DMS 273 (cell line): ENCODE data around the gene CORO7.

Source experiments
- DNase-seq: peaks from one replicate; lab custom pipeline; 2025; ENCODE audit not compliant: unreplicated experiment; lab: John Stamatoyannopoulos, UW

The CORO7 gene

GRCh38 chr16:4373356-4373908 is 43.0 kb downstream of the CORO7 start:
- DNase-seq, result peak; percentile 70

- no peak for DNase-seq
These were observed 43.6 kb downstream of the CORO7 start for GRCh38 chr16:4372578-4373355.

- no peak for DNase-seq
These were observed 44.3 kb downstream of the CORO7 start for GRCh38 chr16:4372001-4372577.

GRCh38 chr16:4371357-4372000 is 44.9 kb downstream of the CORO7 start, which contains the start of gene VASN:
VASN (plus strand) TSS chr16:4371848; CDS start chr16:4380878, 9,030 bp downstream.
- DNase-seq, result peak; percentile 52

GRCh38 chr16:4370570-4371356 is 45.6 kb downstream of the CORO7 start:
- no peak for DNase-seq

GRCh38 chr16:4370151-4370550 is 46.2 kb downstream of the CORO7 start:
- no peak for DNase-seq

GRCh38 chr16:4369007-4369733 is 47.2 kb downstream of the CORO7 start:
- DNase-seq, result no peak

- DNase-seq, result no peak
These were observed 49.0 kb downstream of the CORO7 start for GRCh38 chr16:4367393-4367856.

- DNase-seq, result no peak
These were observed 50.4 kb downstream of the CORO7 start for GRCh38 chr16:4366016-4366415.

GRCh38 chr16:4365615-4366014 is 50.8 kb downstream of the CORO7 start:
- DNase-seq, result no peak

- DNase-seq, result no peak
These were observed 51.4 kb downstream of the CORO7 start for GRCh38 chr16:4365014-4365406.

GRCh38 chr16:4364196-4365013 is 52.0 kb downstream of the CORO7 start:
- DNase-seq, result no peak

GRCh38 chr16:4362476-4363135 is 53.8 kb downstream of the CORO7 start:
- no peak for DNase-seq

GRCh38 chr16:4361944-4362311 is 54.5 kb downstream of the CORO7 start:
- DNase-seq, result no peak

GRCh38 chr16:4361033-4361943 is 55.1 kb downstream of the CORO7 start:
- DNase-seq, result no peak

- peak; percentile 56 for DNase-seq
These were observed 55.8 kb downstream of the CORO7 start for GRCh38 chr16:4360538-4361021.

- no peak for DNase-seq
These were observed 56.5 kb downstream of the CORO7 start for GRCh38 chr16:4359914-4360313.
